ENCODE results near the gene FOSB. TPM values are rescaled to one million over a fixed set of nuclear protein-coding genes. Genes with fewer than 3 reads are reported as not detected.

Gene FOSB
- total RNA-seq, 2 donors from 2014 or later: 17.8 to 19.7 TPM

DNA sequence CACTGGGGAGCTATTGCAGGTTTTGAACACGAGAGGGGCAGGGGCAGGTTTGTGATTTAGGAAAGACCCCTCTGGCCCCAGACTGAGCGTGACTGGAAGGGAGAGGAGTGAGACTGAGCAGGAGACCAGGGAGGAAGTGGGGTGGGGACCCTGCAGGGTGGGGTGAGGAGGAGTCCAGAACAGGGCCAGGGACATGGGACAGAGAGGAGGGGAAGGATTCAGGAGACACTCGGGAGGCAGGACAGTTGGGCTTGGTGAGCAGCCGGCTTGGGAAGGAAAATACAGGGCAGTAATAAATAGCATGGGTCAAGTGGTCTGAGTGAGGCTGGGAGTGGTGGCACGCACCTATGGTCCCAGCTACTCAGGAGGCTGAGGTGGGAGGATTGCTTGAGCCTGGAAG, 9.4 kb downstream of the FOSB start:
- no peaks in the 10 kb centered on the region for H3K27me3 ChIP-seq
- H3K27ac ChIP-seq: no peak overlapping the region
- H3K36me3 ChIP-seq: no peaks in the 10 kb centered on the region
- no peaks in the 10 kb centered on the region for H3K9me3 ChIP-seq
- H3K4me1 ChIP-seq: peaks cover 0 to 17% of the 10 kb centered on the region in 2 donors
- TF ChIP-seq, protein P1, sequence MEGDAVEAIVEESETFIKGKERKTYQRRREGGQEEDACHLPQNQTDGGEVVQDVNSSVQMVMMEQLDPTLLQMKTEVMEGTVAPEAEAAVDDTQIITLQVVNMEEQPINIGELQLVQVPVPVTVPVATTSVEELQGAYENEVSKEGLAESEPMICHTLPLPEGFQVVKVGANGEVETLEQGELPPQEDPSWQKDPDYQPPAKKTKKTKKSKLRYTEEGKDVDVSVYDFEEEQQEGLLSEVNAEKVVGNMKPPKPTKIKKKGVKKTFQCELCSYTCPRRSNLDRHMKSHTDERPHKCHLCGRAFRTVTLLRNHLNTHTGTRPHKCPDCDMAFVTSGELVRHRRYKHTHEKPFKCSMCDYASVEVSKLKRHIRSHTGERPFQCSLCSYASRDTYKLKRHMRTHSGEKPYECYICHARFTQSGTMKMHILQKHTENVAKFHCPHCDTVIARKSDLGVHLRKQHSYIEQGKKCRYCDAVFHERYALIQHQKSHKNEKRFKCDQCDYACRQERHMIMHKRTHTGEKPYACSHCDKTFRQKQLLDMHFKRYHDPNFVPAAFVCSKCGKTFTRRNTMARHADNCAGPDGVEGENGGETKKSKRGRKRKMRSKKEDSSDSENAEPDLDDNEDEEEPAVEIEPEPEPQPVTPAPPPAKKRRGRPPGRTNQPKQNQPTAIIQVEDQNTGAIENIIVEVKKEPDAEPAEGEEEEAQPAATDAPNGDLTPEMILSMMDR (IDR thresholded peaks at IDR 0.05): no peak
- DNase-seq (ENCODE audit: low spot score): no peak
- H3K4me3 ChIP-seq: no peak overlapping the region

DNA sequence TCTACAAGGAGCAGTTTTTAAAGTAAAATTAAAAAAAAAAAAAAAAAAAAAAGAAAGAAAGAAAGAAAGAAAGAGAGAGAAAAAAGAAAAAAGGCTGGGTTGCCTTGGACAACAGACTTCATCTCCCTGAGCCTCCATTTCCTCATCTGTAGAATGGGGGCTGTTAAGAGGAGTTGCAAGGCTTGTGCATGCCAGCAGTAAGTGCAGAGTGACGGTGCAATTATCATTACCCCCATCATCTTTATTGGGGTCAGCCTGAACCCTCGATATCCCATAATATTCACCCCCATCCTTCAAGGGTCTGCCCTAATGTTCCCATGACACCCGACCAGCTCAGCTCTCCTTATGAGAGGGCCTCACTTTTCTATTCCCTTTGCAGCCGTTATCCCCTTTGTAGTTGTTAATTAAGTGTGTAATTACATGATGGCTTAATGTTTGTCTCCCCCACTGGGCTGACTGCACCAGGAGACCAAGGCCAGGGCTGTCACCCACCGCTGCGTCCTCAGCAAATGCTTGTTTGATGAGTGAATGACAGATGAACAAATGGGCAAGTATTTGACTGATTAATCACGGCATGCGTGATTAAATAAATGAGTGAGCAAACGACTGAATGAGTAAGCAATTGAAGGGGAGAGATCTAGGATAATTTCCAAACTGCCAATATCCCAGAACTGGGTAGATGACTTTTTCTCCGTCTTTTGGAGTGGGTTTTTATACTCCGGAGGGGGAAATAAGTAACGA, 10.1 kb downstream of the FOSB start:
- H3K4me3 ChIP-seq: peak overlapping the region; percentile 19 to 54

DNA sequence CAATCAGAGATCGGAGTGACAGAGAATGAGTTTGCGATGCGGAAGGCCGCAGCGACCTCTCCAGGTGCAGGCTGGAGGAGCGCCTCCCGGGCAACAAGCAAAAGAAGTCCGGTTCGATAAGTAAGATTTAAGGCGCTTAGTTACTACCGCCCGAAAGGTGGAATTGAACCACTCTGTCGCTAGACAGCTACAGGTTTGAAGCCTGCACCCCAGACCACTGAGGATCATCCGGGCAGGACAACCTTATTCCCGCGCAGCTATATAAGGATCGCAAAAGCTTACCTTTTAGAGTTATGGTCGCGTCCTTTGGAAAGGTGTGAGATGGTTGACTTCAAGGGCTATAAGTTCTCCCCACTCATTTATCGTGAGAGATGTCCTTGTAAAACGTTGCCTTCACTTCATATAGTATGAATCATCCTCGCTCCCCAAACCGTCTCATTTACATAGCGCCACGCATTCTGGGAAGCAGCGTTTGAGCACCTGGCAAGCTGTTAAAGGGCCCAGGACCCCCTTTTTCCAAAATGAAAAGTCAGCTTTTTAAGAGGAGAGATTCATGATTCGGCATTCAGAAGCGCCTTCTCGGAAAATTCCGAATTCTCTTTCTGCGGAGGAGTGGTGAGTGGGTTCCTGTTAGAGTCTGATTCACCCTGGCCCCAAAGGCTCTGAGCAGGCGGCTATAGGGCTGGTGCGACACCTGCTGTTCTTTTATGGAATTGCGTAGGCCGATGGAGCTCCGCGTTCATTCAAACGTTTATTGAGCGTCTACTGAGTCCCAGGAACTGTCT, 10.8 kb downstream of the FOSB start:
- DNase-seq (ENCODE audit: low spot score): peak; percentile 91
- H3K9me3 ChIP-seq: no peaks in the 10 kb centered on the region
- peak overlapping the region; percentile 47 to 54 for H3K4me3 ChIP-seq
- no peaks in the 10 kb centered on the region for H3K36me3 ChIP-seq
- TF ChIP-seq, protein P1 (IDR thresholded peaks at IDR 0.05): peak; percentile 93 to 96
- H3K4me1 ChIP-seq: peaks cover 0 to 8% of the 10 kb centered on the region in 2 donors
- H3K27ac ChIP-seq: peak overlapping the region; percentile 96 to 98
- H3K27me3 ChIP-seq: no peaks in the 10 kb centered on the region

More for the DNA sequence above, 10.1 kb downstream of the FOSB start:
- H3K27me3 ChIP-seq: no peaks in the 10 kb centered on the region
- TF ChIP-seq, protein P1 (IDR thresholded peaks at IDR 0.05): no peak
- H3K27ac ChIP-seq: peak overlapping the region; percentile 96 to 98
- peaks cover 0 to 10% of the 10 kb centered on the region in 2 donors for H3K4me1 ChIP-seq
- no peaks in the 10 kb centered on the region for H3K36me3 ChIP-seq
- H3K9me3 ChIP-seq: no peaks in the 10 kb centered on the region
- no peak for DNase-seq (ENCODE audit: low spot score)

DNA sequence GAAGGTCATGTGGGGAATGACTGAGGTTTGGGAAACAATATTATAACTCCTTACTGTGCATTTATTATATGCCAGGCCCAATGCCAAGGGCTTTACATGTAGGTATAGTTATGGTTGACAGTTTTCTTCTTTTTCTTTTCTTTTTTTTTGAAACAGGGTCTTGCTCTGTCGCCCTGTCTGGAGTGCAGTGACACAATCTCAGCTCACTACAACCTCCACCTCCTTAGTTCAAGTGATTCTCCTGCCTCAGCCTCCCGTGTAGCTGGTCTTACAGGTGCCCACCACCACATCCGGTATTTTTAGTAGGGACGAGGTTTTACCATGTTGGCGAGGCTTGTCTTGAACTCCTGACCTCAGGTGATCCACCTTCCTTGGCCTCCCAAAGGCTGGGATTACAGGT, 15.2 kb downstream of the FOSB start:
- TF ChIP-seq, protein P1 (IDR thresholded peaks at IDR 0.05): no peak
- Histone ChIP-seq H3K4me1 (peaks cover 0 to 8% of the 10 kb centered on the region in 2 donors), H3K4me3 (no peak overlapping the region), H3K36me3 (no peaks in the 10 kb centered on the region), H3K27ac (no peak overlapping the region), H3K9me3 (no peaks in the 10 kb centered on the region), H3K27me3 (no peaks in the 10 kb centered on the region)
- no peak for DNase-seq (ENCODE audit: low spot score)

DNA sequence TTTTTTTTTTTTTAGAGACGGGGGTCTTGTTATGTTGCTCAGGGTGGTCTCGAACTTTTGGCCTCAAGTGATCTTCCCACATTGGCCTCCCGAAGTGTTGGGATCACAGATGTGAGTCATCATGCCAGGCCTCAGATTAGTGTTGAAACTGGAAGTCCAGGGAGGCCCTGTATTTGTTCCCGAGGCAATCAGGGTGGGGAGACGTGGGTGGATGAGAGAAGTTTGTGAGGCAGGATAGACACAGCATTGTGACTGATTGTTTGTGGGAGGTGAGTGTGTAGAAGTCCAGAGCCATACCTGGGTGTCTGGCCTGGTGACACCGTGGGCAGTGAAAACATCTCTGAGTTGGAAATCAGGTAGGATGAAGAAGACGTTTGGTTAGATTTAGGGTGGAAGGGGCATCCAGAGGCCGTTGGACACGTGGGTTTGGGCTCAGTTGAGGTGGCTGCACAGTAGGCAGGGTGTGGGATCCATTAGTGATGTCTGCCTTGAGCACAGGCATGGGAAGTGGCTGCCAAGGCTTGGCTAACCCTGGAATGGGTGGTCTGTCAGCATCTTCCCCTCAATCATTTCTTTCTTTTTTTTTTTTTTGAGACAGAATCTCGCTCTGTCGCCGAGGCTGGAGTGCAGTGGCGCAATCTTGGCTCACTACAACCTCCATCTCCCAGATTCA, 16.6 kb downstream of the FOSB start:
- peaks cover 0 to 4% of the 10 kb centered on the region in 2 donors for H3K4me1 ChIP-seq
- TF ChIP-seq, protein P1 (IDR thresholded peaks at IDR 0.05): no peak
- no peaks in the 10 kb centered on the region for H3K27me3 ChIP-seq
- H3K9me3 ChIP-seq: no peaks in the 10 kb centered on the region
- H3K4me3 ChIP-seq: no peak overlapping the region
- H3K36me3 ChIP-seq: no peaks in the 10 kb centered on the region
- no peak for DNase-seq (ENCODE audit: low spot score)
- H3K27ac ChIP-seq: no peak overlapping the region

Measured in right atrium auricular region (tissue), 2 donors.